HEK293T (cell line): Measurements from ENCODE around the gene MYRFL.

Experiments used
- CTCF ChIA-PET: fragments of 350-600 bp; formaldehyde crosslinking; extraction: SDS; loops from one replicate; lab custom pipeline; 2021; ENCODE audit warnings: antibody characterized with exemption, inconsistent platforms; lab: Yijun Ruan, JAX
- POLR2A ChIA-PET: fragments of 350-600 bp; formaldehyde crosslinking; extraction: SDS; loops from one replicate; lab custom pipeline; 2020; ENCODE audit warnings: antibody characterized with exemption, inconsistent platforms; lab: Yijun Ruan, JAX
- DNase-seq: peaks from one replicate; pipeline ENCODE4 v3.0.0; 2012; ENCODE audit warnings: mixed read lengths; ENCODE audit errors: extremely low spot score
- ARNT ChIP-seq: fragments of 450-650 bp; IDR thresholded peaks from 2 replicates; pipeline ENCODE4 v1.6.1; 2017; ENCODE audit warnings: mild to moderate bottlenecking
- BHLHE40 ChIP-seq: fragments of 450-650 bp; IDR thresholded peaks from 2 replicates; pipeline ENCODE4 v1.6.1; 2016; ENCODE audit warnings: mild to moderate bottlenecking, moderate library complexity, borderline replicate concordance
- CTBP1 ChIP-seq: fragments of 450-650 bp; IDR thresholded peaks from 2 replicates; pipeline ENCODE4 v1.6.1; 2016; ENCODE audit warnings: borderline replicate concordance
- ELF4 ChIP-seq: fragments of 450-650 bp; IDR thresholded peaks from 2 replicates; pipeline ENCODE4 v1.6.1; 2017; ENCODE audit warnings: antibody characterized with exemption
- FOXA1 ChIP-seq: fragments of 450-650 bp; IDR thresholded peaks from 2 replicates; pipeline ENCODE4 v1.6.1; 2016; ENCODE audit warnings: mild to moderate bottlenecking
- FOXK2 ChIP-seq: fragments of 450-650 bp; IDR thresholded peaks from 2 replicates; pipeline ENCODE4 v1.6.1; 2016; ENCODE audit warnings: mild to moderate bottlenecking
- FOXM1 ChIP-seq: fragments of 450-650 bp; IDR thresholded peaks from 2 replicates; pipeline ENCODE4 v1.6.1; 2017; ENCODE audit warnings: mild to moderate bottlenecking, borderline replicate concordance
- HDGF ChIP-seq: fragments of 450-650 bp; IDR thresholded peaks from 2 replicates; pipeline ENCODE4 v1.6.1; 2017; ENCODE audit warnings: antibody characterized with exemption, borderline replicate concordance
- L3MBTL2 ChIP-seq: fragments of 450-650 bp; conservative IDR thresholded peaks from 2 replicates; pipeline ENCODE4 v1.6.1; 2016; ENCODE audit warnings: mild to moderate bottlenecking
- LEF1 ChIP-seq: fragments of 450-650 bp; IDR thresholded peaks from 2 replicates; pipeline ENCODE4 v1.6.1; 2017; ENCODE audit warnings: mild to moderate bottlenecking, borderline replicate concordance
- NFRKB ChIP-seq: fragments of 450-650 bp; IDR thresholded peaks from 2 replicates; pipeline ENCODE4 v1.6.1; 2016; ENCODE audit warnings: mild to moderate bottlenecking, moderate library complexity
- SP1 ChIP-seq: fragments of 450-650 bp; IDR thresholded peaks from 2 replicates; pipeline ENCODE4 v1.6.1; 2017
- SUZ12 ChIP-seq: fragments of 450-650 bp; IDR thresholded peaks from 2 replicates; pipeline ENCODE4 v1.6.1; 2016; ENCODE audit warnings: mild to moderate bottlenecking
- TARDBP ChIP-seq: fragments of 450-650 bp; IDR thresholded peaks from 2 replicates; pipeline ENCODE4 v1.6.1; 2016
- ZNF384 ChIP-seq: fragments of 450-650 bp; IDR thresholded peaks from 2 replicates; pipeline ENCODE4 v1.6.1; 2016
- TF ChIP-seq, protein P1 (sequence below): fragments of 450-650 bp; IDR thresholded peaks from 2 replicates; pipeline ENCODE4 v1.6.1; 2016

Gene MYRFL

DNA sequence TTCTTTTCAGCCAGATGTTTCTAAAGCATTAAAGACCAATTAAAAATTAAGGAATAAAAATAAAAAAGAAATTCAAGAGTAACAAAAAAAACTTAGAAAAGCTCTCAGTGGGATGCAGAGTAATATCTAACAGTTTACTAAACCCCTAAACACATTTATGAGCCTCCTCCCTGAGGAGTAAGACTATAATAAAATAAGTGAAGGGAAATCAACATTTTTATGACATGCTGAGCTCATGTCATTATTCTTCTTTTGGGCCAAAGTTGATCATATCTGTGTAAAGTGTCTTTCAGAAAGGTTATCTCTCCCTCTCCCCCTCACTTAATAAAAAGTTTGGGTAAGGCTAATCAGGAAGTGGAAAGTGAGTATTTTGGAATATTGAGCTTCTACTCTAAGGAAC is 122.1 kb downstream of the MYRFL start:
- POLR2A ChIA-PET, result no interaction called here
- CTCF ChIA-PET, result no interaction called here
- no peak for TF ChIP-seq ELF4
- TF ChIP-seq, protein P1, sequence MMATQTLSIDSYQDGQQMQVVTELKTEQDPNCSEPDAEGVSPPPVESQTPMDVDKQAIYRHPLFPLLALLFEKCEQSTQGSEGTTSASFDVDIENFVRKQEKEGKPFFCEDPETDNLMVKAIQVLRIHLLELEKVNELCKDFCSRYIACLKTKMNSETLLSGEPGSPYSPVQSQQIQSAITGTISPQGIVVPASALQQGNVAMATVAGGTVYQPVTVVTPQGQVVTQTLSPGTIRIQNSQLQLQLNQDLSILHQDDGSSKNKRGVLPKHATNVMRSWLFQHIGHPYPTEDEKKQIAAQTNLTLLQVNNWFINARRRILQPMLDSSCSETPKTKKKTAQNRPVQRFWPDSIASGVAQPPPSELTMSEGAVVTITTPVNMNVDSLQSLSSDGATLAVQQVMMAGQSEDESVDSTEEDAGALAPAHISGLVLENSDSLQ, result 0 out of 2 replicates have a peak, but pooled peaks have one; percentile 11
- no peak for DNase-seq

DNA sequence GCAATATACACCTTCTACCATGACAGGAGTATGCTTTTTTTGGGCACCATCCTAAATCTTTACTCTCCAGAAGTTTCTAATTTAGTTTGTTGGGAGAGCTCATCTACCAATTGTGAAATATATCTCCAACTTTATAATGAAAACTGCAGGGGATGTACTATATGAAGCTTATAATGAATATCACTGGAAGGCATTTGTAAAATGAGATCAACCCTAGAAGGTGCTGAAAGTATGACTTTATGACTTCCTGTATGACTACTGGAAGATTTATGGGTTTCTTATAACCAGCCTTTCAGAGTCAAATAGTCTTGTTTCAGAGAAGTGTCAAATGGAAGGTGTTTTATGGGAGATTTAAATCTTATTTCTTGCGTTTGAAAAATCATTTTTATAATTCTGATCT is 122.9 kb downstream of the MYRFL start:
- ChIA-PET POLR2A (no interaction called here), CTCF (no interaction called here)
- TF ChIP-seq HDGF, result no peak
- TF ChIP-seq, protein P1, result peak; percentile 67
- DNase-seq, result no peak

DNA sequence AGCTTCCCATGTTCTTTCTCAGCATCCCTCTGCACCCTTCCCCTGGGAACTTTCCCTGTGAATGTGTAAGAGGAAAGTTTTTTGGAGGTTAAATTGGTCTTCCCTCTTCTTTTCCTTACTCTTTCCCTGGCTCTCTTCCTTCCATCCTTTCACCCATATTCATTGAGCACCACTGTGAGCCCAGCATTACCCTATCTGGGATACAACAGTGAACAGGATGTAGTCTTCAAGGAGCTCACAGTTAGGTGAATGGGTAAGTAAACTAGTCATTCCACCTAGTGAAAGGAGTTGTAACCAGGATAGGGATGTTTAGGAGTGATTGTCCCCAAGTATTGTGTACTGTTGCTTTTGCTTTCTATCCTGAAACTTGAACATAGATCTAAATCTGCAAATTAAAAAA is 123.8 kb downstream of the MYRFL start:
- POLR2A ChIA-PET, result no interaction called here
- no peak for DNase-seq
- CTCF ChIA-PET, result interaction anchor here (0.9 kb wide), 1 partner anchor 20 kb away, joined by 3 read pairs; no protein-coding TSS in a partner anchor
- TF ChIP-seq CTBP1 (no peak), HDGF (no peak), TARDBP (no peak), NFRKB (no peak), ARNT (no peak)

DNA sequence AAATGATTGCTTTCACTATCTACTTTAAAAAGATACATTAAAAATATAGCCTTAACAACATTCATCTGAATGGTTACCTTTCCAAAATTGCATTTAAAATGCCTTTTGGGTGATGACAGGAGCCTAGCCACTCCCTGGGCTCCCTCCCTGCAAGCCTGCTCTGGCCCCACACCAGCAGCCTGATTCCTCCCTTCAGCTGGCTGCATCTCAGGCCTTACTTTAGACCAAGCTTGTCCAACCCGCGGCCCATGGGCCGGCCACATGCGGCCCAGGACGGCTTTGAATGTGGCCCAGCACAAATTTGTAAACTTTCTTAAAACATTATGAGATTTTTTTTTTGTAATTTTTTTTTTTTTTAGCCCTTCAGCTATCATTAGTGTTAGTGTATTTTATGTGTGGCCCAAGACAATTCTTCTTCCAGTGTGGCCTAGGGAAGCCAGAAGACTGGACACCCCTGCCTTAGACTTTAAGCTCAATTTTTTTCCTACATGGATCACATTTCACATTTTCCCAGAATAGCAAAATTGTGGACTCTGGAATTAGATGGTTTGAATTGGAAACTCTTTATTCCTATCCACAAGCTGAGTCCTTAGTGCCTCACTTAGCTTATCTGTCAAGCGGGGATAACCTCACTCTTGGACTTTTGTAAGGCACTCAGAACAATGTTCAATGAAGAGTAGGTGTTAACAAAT is 124.4 kb downstream of the MYRFL start:
- no peak for TF ChIP-seq TARDBP
- no peak for TF ChIP-seq FOXM1
- no peak for TF ChIP-seq SUZ12
- TF ChIP-seq NFRKB, result no peak
- TF ChIP-seq HDGF, result no peak
- TF ChIP-seq FOXK2, result no peak
- no peak for TF ChIP-seq ELF4
- no peak for TF ChIP-seq ARNT
- no peak for TF ChIP-seq BHLHE40
- TF ChIP-seq CTBP1, result no peak
- TF ChIP-seq, protein P1, result no peak
- TF ChIP-seq FOXA1, result no peak
- no peak for TF ChIP-seq L3MBTL2
- DNase-seq, result no peak
- CTCF ChIA-PET, result interaction anchor here (0.9 kb wide), 1 partner anchor 20 kb away, joined by 3 read pairs; no protein-coding TSS in a partner anchor
- POLR2A ChIA-PET, result no interaction called here

DNA sequence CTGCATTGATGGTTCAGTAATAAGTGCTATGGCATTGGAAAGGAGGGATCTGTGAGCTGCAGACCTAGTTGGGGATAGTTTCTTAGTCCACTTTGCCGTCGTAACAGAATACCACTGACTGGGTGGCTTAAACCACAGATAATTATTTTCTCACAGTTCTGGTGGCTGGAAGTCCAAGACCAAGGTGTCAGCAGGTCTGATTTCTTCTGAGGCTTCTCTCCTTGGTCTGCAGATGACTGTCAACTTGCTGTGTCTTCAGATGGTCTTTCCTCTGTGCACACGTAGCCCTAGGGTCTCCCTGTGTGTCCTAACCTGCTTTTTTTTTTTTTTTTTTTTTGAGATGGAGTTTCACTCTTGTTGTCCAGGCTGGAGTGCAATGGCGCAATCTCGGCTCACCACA is 126.1 kb downstream of the MYRFL start:
- TF ChIP-seq TARDBP (no peak), L3MBTL2 (no peak), HDGF (no peak), ARNT (no peak)
- POLR2A ChIA-PET, result no interaction called here
- CTCF ChIA-PET, result no interaction called here

DNA sequence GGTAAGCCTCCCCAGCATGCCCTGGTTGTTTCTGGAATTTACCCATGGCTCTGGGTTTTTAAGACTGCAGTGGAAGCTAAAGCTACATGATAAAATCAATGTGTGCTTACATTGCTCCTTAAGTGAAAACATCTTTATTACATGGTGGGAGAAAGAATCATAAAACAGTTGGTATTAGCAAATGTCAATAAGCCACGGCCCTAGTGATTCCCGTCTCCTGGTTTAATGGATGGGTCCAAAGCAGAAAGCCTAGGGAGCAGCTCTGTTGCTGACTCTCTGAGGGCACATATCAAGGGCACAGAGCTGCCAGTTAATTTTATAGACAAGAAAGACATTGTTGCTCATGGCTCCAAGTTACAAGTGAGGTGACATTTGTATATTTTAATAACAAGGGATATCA is 127.9 kb downstream of the MYRFL start:
- ChIA-PET CTCF (no interaction called here), POLR2A (no interaction called here)
- no peak for DNase-seq
- TF ChIP-seq ELF4 (no peak), BHLHE40 (no peak), L3MBTL2 (no peak)
- TF ChIP-seq, protein P1, result peak; percentile 64

More for the DNA sequence above, 126.1 kb downstream of the MYRFL start:
- DNase-seq, result no peak

DNA sequence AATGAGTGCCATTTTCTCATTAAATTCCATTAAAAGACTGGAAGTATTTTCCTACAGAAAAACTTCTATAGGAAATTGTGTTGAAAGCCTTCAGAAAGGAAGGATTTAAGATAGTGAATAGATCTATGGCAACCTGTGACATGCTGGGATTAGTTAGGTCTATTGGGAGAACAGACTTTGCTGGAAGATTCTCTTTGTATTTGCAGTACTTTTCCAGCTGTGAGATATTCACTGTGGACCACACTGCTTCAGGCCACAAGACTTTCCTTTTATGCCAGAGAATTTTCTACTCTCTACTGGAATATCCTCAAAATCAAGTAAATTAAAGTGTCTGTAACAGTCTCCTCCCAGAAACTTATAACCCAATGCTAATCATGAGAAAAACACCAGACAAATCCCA is 136.2 kb downstream of the MYRFL start:
- TF ChIP-seq L3MBTL2, result no peak
- TF ChIP-seq TARDBP, result no peak
- no peak for TF ChIP-seq ELF4
- no peak for TF ChIP-seq FOXK2
- no peak for TF ChIP-seq ZNF384
- no peak for TF ChIP-seq ARNT
- TF ChIP-seq BHLHE40, result no peak
- no peak for TF ChIP-seq SUZ12
- no peak for TF ChIP-seq NFRKB
- TF ChIP-seq, protein P1, result no peak
- no peak for TF ChIP-seq HDGF
- no peak for TF ChIP-seq CTBP1
- no peak for TF ChIP-seq SP1
- TF ChIP-seq FOXA1, result no peak
- TF ChIP-seq LEF1, result no peak
- TF ChIP-seq FOXM1, result no peak
- DNase-seq, result no peak
- ChIA-PET CTCF (no interaction called here), POLR2A (no interaction called here)
